ENCODE results near the gene ZBTB7C. TPM values are rescaled to one million over a fixed set of nuclear protein-coding genes. Genes with fewer than 3 reads are reported as not detected.

The ZBTB7C gene
- total and polyA plus RNA-seq, 4 donors, result 3.2 to 10.9 (median 3.7) TPM

GRCh38 chr18:48013162-48013561 is 396.0 kb downstream of the ZBTB7C start:
- Histone ChIP-seq H3K9ac (ENCODE audit: insufficient read depth in 1 of 2, low read length in 2 of 2) (no peak overlapping the region), H3K4me1 (ENCODE audit: control insufficient read depth in 5 of 5, insufficient read depth in 5 of 5, low read length in 5 of 5) (peaks cover 0 to 5% (median 0%) of the 10 kb centered on the region in 5 donors), H3K27me3 (ENCODE audit: control insufficient read depth in 3 of 3, insufficient read depth in 3 of 3, low read length in 2 of 3) (no peaks in the 10 kb centered on the region), H3K4me3 (no peak overlapping the region), H3K36me3 (ENCODE audit: control insufficient read depth in 4 of 4, insufficient read depth in 4 of 4, low read length in 4 of 4) (no peaks in the 10 kb centered on the region), H3K27ac (ENCODE audit: low read depth in 1 of 2, low read length in 1 of 2) (no peak overlapping the region), H3K9me3 (ENCODE audit: control insufficient read depth in 4 of 4, insufficient read depth in 3 of 4, low read length in 3 of 4) (peaks cover 0 to 2% (median 0%) of the 10 kb centered on the region in 4 donors)
- ATAC-seq (ENCODE audit: insufficient read depth, low FRiP score), result no peak
- 53 to 54% methylated on average over 4 of the region's 4 CpGs for WGBS, 2 donors
- no peak for TF ChIP-seq CTCF (IDR thresholded peaks at IDR 0.05; ENCODE audit: control extremely low read depth, extremely low read depth)
- no peak for DNase-seq

GRCh38 chr18:48011926-48012465 is 397.2 kb downstream of the ZBTB7C start:
- DNase-seq, result no peak
- Histone ChIP-seq H3K9me3 (ENCODE audit: control insufficient read depth in 4 of 4, insufficient read depth in 3 of 4, low read length in 3 of 4) (peaks cover 0 to 2% (median 0%) of the 10 kb centered on the region in 4 donors), H3K9ac (ENCODE audit: insufficient read depth in 1 of 2, low read length in 2 of 2) (no peak overlapping the region), H3K4me1 (ENCODE audit: control insufficient read depth in 5 of 5, insufficient read depth in 5 of 5, low read length in 5 of 5) (peaks cover 0 to 6% (median 0%) of the 10 kb centered on the region in 5 donors), H3K27me3 (ENCODE audit: control insufficient read depth in 3 of 3, insufficient read depth in 3 of 3, low read length in 2 of 3) (no peaks in the 10 kb centered on the region), H3K4me3 (no peak overlapping the region), H3K36me3 (ENCODE audit: control insufficient read depth in 4 of 4, insufficient read depth in 4 of 4, low read length in 4 of 4) (no peaks in the 10 kb centered on the region), H3K27ac (ENCODE audit: low read depth in 1 of 2, low read length in 1 of 2) (no peak overlapping the region)
- no peak for TF ChIP-seq CTCF (IDR thresholded peaks at IDR 0.05; ENCODE audit: control extremely low read depth, extremely low read depth)
- no peak for ATAC-seq (ENCODE audit: insufficient read depth, low FRiP score)
- WGBS, 2 donors, result 73 to 81% methylated on average over 6 of the region's 6 CpGs

- Histone ChIP-seq H3K9me3 (ENCODE audit: control insufficient read depth in 4 of 4, insufficient read depth in 3 of 4, low read length in 3 of 4) (no peaks in the 10 kb centered on the region), H3K9ac (ENCODE audit: insufficient read depth in 1 of 2, low read length in 2 of 2) (no peak overlapping the region), H3K4me1 (ENCODE audit: control insufficient read depth in 5 of 5, insufficient read depth in 5 of 5, low read length in 5 of 5) (peaks cover 0 to 6% (median 0%) of the 10 kb centered on the region in 5 donors), H3K27me3 (ENCODE audit: control insufficient read depth in 3 of 3, insufficient read depth in 3 of 3, low read length in 2 of 3) (no peaks in the 10 kb centered on the region), H3K36me3 (ENCODE audit: control insufficient read depth in 4 of 4, insufficient read depth in 4 of 4, low read length in 4 of 4) (no peaks in the 10 kb centered on the region), H3K4me3 (no peak overlapping the region), H3K27ac (ENCODE audit: low read depth in 1 of 2, low read length in 1 of 2) (no peak overlapping the region)
- DNase-seq (no peak), ATAC-seq (ENCODE audit: insufficient read depth, low FRiP score) (no peak)
- WGBS, 2 donors, result 96% methylated on average over 2 of the region's 2 CpGs
- TF ChIP-seq CTCF (IDR thresholded peaks at IDR 0.05; ENCODE audit: control extremely low read depth, extremely low read depth), result no peak
Measured at GRCh38 chr18:48010264-48010663, 398.9 kb downstream of the ZBTB7C start.

Data from lung (tissue), 12 donors.